ENCODE measurements around the gene RCOR1.

DNA sequence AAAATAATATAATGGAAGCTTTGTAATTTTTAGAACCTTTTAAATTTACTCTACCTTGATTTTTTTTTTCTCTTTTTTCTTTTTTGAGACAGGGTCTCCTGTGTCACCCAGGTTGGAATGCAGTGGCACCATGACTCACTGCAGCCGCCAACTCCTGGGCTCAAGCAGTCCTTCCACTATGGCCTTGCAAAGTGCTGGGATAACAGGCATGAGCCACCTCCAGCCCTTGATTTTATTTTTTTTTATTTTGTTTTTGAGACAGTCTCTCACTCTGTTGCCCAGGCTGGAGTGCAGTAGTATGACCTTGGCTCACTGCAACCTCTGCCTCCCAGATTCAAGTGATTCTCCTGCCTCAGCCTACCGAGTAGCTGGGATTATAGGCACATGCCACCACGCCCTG, 119.5 kb downstream of the RCOR1 start:
- TF ChIP-seq CTCF (IDR thresholded peaks at IDR 0.05) (no peak), POLR2A (IDR thresholded peaks at IDR 0.05) (no peak), EP300 (IDR thresholded peaks at IDR 0.05) (no peak), POLR2AphosphoS5 (IDR thresholded peaks at IDR 0.05) (no peak)
